A549 (cell line): ENCODE data around the gene C2orf78.

Experiments
- CHD2 ChIP-seq: fragments of 150-350 bp; IDR thresholded peaks from 2 replicates; pipeline ENCODE4 v1.6.1; 2014; ENCODE audit warnings: low read length; ENCODE audit not compliant: partially characterized antibody
- EP300 ChIP-seq, 2 experiments: fragments of >200 bp; sonication (Bioruptor Twin); formaldehyde crosslinking; IDR thresholded peaks; 2 replicates in 1 of 2; 3 replicates in 1 of 2; pipeline ENCODE4 v1.6.1; 2016 to 2017
- MAFK ChIP-seq: fragments of 450-650 bp; IDR thresholded peaks from 2 replicates; pipeline ENCODE4 v1.6.1; 2014; ENCODE audit not compliant: partially characterized antibody
- MAZ ChIP-seq: fragments of 150-350 bp; IDR thresholded peaks from 2 replicates; pipeline ENCODE4 v1.6.1; 2014; ENCODE audit warnings: antibody characterized with exemption, low read depth, low read length, borderline replicate concordance
- MYC ChIP-seq: IDR thresholded peaks from 2 replicates; pipeline ENCODE4 v1.6.1; 2012; ENCODE audit warnings: mild to moderate bottlenecking, inconsistent platforms, low read length, improper control_type of control experiment, borderline replicate concordance
- POLR2A ChIP-seq: IDR thresholded peaks from 2 replicates; pipeline ENCODE4 v1.6.1; 2012; ENCODE audit warnings: mild to moderate bottlenecking, low read length
- SMC3 ChIP-seq: fragments of >200 bp; sonication (Bioruptor Twin); formaldehyde crosslinking; IDR thresholded peaks from 3 replicates; pipeline ENCODE4 v1.6.1; 2018; ENCODE audit warnings: inconsistent platforms
- TF ChIP-seq, protein P1 (sequence below): fragments of 450-650 bp; IDR thresholded peaks from 2 replicates; pipeline ENCODE4 v1.6.1; 2014; ENCODE audit warnings: antibody characterized with exemption
- TF ChIP-seq, protein P2 (sequence below): fragments of >200 bp; sonication (Bioruptor Twin); formaldehyde crosslinking; IDR thresholded peaks from 3 replicates; pipeline ENCODE4 v1.5.1; 2016
- TF ChIP-seq, protein P3 (sequence below): IDR thresholded peaks from 2 replicates; pipeline ENCODE4 v1.6.1; 2012

DNA sequence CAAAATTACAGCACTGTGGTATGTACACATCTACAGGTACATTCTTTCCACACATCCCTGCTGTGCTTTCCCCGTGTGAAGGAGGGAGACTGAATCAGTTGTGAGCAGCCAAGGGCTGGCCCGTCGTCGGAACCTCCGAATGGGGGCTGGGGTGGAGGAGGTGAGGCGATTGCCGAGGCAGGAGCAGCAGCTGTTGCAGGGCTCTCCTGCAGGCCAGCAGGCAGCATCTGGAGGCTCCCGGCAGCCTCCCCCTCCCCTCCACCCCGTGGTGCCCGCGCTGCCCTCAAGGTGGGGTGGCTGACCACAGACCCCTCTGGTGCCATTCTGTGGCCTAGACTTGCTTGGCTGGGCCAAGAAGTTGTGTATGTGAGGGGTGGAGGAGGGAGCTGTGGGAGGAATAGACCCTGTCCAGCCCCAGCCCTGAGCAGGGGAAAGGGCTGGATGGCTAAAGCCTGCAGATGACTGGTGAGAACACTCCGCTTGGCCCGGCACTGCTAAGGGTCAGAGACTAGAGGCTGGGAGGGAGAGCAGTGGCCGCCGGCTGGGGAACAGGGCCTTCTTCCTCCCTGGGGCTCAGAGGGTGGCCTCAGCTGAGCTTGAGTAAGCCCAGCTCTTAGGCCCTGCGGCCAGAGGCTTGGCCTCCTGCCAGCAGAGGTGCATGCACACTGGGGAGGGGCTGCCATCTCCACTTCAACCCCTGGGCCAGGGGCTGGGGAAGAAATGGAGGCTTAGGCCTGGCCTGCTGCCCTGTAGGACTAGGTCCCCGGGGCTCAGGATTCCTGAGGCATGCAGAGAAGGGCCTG, 52.4 kb downstream of the C2orf78 start:
- TF ChIP-seq EP300 (IDR thresholded peaks at IDR 0.05): no peak
- TF ChIP-seq, protein P1, sequence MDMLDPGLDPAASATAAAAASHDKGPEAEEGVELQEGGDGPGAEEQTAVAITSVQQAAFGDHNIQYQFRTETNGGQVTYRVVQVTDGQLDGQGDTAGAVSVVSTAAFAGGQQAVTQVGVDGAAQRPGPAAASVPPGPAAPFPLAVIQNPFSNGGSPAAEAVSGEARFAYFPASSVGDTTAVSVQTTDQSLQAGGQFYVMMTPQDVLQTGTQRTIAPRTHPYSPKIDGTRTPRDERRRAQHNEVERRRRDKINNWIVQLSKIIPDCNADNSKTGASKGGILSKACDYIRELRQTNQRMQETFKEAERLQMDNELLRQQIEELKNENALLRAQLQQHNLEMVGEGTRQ: no peak
- TF ChIP-seq POLR2A: no peak
- TF ChIP-seq, protein P2, sequence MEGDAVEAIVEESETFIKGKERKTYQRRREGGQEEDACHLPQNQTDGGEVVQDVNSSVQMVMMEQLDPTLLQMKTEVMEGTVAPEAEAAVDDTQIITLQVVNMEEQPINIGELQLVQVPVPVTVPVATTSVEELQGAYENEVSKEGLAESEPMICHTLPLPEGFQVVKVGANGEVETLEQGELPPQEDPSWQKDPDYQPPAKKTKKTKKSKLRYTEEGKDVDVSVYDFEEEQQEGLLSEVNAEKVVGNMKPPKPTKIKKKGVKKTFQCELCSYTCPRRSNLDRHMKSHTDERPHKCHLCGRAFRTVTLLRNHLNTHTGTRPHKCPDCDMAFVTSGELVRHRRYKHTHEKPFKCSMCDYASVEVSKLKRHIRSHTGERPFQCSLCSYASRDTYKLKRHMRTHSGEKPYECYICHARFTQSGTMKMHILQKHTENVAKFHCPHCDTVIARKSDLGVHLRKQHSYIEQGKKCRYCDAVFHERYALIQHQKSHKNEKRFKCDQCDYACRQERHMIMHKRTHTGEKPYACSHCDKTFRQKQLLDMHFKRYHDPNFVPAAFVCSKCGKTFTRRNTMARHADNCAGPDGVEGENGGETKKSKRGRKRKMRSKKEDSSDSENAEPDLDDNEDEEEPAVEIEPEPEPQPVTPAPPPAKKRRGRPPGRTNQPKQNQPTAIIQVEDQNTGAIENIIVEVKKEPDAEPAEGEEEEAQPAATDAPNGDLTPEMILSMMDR: no peak
- no peak for TF ChIP-seq CHD2
- no peak for TF ChIP-seq MAFK
- no peak for TF ChIP-seq MYC
- no peak for TF ChIP-seq SMC3
- TF ChIP-seq, protein P3, sequence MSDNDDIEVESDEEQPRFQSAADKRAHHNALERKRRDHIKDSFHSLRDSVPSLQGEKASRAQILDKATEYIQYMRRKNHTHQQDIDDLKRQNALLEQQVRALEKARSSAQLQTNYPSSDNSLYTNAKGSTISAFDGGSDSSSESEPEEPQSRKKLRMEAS: no peak
- no peak for TF ChIP-seq MAZ
